A549 (cell line): ENCODE results near the gene NCOR2. TPM values are rescaled to one million over a fixed set of nuclear protein-coding genes. Genes with fewer than 3 reads are reported as not detected.
A peak's percentile ranks its signal among the peaks of the same experiment; 100 is the strongest.

Experiments
- ATAC-seq, 2 experiments: fragments of 200-7000 bp in 1 of 2; fragments of >200 bp in 1 of 2; cut with Nextera tagmentation in 1 of 2; cut with Tn5 transposase in 1 of 2; 3 replicates each; pipeline versions ENCODE4 v1.8.0 to v1.9.1; 2018 to 2020; ENCODE audit warnings: mild to moderate bottlenecking in 1 of 2, moderate library complexity in 1 of 2
- CTCF ChIA-PET: fragments of 300-600 bp; sonication (Branson Sonifier 250); formaldehyde crosslinking; extraction: SDS; loops from one replicate; lab custom pipeline; 2021; ENCODE audit warnings: antibody characterized with exemption, inconsistent platforms; lab: Yijun Ruan, JAX
- POLR2A ChIA-PET: fragments of 350-600 bp; formaldehyde crosslinking; extraction: SDS; loops from one replicate; lab custom pipeline; 2021; ENCODE audit warnings: antibody characterized with exemption, inconsistent platforms; lab: Yijun Ruan, JAX
- DNase-seq, 2 experiments: peaks; one replicate each; pipeline versions ENCODE4 v3.0.0 to v3.0.0-alpha.2; 2011 to 2016; ENCODE audit warnings: low read depth in 1 of 2, low spot score in 1 of 2
- FAIRE-seq: peaks from 2 replicates; lab custom pipeline; 2011; peaks lifted over from hg19 to GRCh38; lab: Jason Lieb, UNC
- H3K27ac ChIP-seq, 2 experiments: fragments of >200 bp; sonication (Bioruptor Twin); formaldehyde crosslinking; 3 replicates each; pipeline ENCODE4 v1.5.1; 2016 to 2017
- H3K4me1 ChIP-seq: fragments of >200 bp; sonication (Bioruptor Twin); formaldehyde crosslinking; 3 replicates; pipeline ENCODE4 v1.6.1; 2016
- H3K4me2 ChIP-seq: fragments of >200 bp; sonication (Bioruptor Twin); formaldehyde crosslinking; 3 replicates; pipeline ENCODE4 v1.6.1; 2016
- H3K4me3 ChIP-seq: fragments of >200 bp; sonication (Bioruptor Twin); formaldehyde crosslinking; 3 replicates; pipeline ENCODE4 v1.5.1; 2016
- H3K9me3 ChIP-seq: fragments of >200 bp; sonication (Bioruptor Twin); formaldehyde crosslinking; 3 replicates; pipeline ENCODE4 v1.6.1; 2016
- ATOH8 ChIP-seq: fragments of 250-450 bp; sonication (Bioruptor Pico); IDR thresholded peaks from 2 replicates; pipeline ENCODE4 v1.5.0; 2020; ENCODE audit warnings: low read depth, mild to moderate bottlenecking, moderate library complexity
- BCL3 ChIP-seq: fragments of >200 bp; sonication (Bioruptor Twin); formaldehyde crosslinking; IDR thresholded peaks from 3 replicates; pipeline ENCODE4 v1.6.1; 2016
- BHLHE40 ChIP-seq: IDR thresholded peaks from 2 replicates; pipeline ENCODE4 v1.6.1; 2012; ENCODE audit warnings: low read depth, low read length, inconsistent platforms
- CBX8 ChIP-seq: fragments of 200-600 bp; sonication (generic); IDR thresholded peaks from 2 replicates; pipeline ENCODE4 v1.6.1; 2016
- CHD2 ChIP-seq: fragments of 150-350 bp; IDR thresholded peaks from 2 replicates; pipeline ENCODE4 v1.6.1; 2014; ENCODE audit warnings: low read length; ENCODE audit not compliant: partially characterized antibody
- FOSL2 ChIP-seq, 2 experiments: fragments of 450-650 bp in 1 of 2; fragments of >200 bp in 1 of 2; sonication (Bioruptor Twin) in 1 of 2; formaldehyde crosslinking; IDR thresholded peaks; 2 replicates each; pipeline versions ENCODE4 v1.5.0 to v1.6.1; 2016 to 2020; ENCODE audit warnings: mild to moderate bottlenecking in 1 of 2, moderate library complexity in 1 of 2
- GATA3 ChIP-seq: IDR thresholded peaks from 2 replicates; pipeline ENCODE4 v1.6.1; 2012; ENCODE audit warnings: borderline replicate concordance
- HES2 ChIP-seq: fragments of >200 bp; sonication (Bioruptor Twin); formaldehyde crosslinking; IDR thresholded peaks from 2 replicates; pipeline ENCODE4 v1.6.1; 2016
- HEYL ChIP-seq: fragments of 250-450 bp; sonication (Bioruptor Pico); IDR thresholded peaks from 2 replicates; pipeline ENCODE4 v1.8.0; 2021; ENCODE audit warnings: mild to moderate bottlenecking, moderate library complexity
- JUN ChIP-seq, 2 experiments: fragments of >200 bp; sonication (Bioruptor Twin); formaldehyde crosslinking; IDR thresholded peaks; 2 replicates in 1 of 2; 3 replicates in 1 of 2; pipeline ENCODE4 v1.6.1; 2016 to 2017
- KDM5A ChIP-seq: fragments of 200-600 bp; sonication (generic); IDR thresholded peaks from 2 replicates; pipeline ENCODE4 v1.6.1; 2016; ENCODE audit warnings: antibody characterized with exemption, mild to moderate bottlenecking
- MAZ ChIP-seq: fragments of 150-350 bp; IDR thresholded peaks from 2 replicates; pipeline ENCODE4 v1.6.1; 2014; ENCODE audit warnings: antibody characterized with exemption, low read depth, low read length, borderline replicate concordance
- POLR2A ChIP-seq: IDR thresholded peaks from 2 replicates; pipeline ENCODE4 v1.6.1; 2012; ENCODE audit warnings: mild to moderate bottlenecking, low read length
- RCOR1 ChIP-seq: fragments of 150-350 bp; IDR thresholded peaks from 2 replicates; pipeline ENCODE4 v1.6.1; 2014; ENCODE audit warnings: antibody characterized with exemption, low read length, low read depth
- REST ChIP-seq: fragments of 200-600 bp; sonication (generic); IDR thresholded peaks from 2 replicates; pipeline ENCODE4 v1.6.1; 2016; ENCODE audit warnings: antibody characterized with exemption, mild to moderate bottlenecking, moderate library complexity
- RNF2 ChIP-seq: fragments of 200-600 bp; sonication (generic); IDR thresholded peaks from 2 replicates; pipeline ENCODE4 v1.6.1; 2016; ENCODE audit warnings: low read depth, mild to moderate bottlenecking, antibody characterized with exemption, moderate library complexity, borderline replicate concordance
- TP53 ChIP-seq: fragments of 250-450 bp; sonication (Bioruptor Pico); IDR thresholded peaks from 2 replicates; pipeline ENCODE4 v1.5.0; 2021; ENCODE audit warnings: mild to moderate bottlenecking, moderate library complexity
- USF2 ChIP-seq: fragments of 450-650 bp; IDR thresholded peaks from 2 replicates; pipeline ENCODE4 v1.6.1; 2014; ENCODE audit warnings: antibody characterized with exemption
- ZFP36 ChIP-seq: fragments of 450-650 bp; IDR thresholded peaks from 2 replicates; pipeline ENCODE4 v1.6.1; 2014; ENCODE audit warnings: borderline replicate concordance; ENCODE audit not compliant: partially characterized antibody
- ZSCAN20 ChIP-seq: fragments of 250-450 bp; sonication (Bioruptor Pico); IDR thresholded peaks from 2 replicates; pipeline ENCODE4 v1.8.0; 2022; ENCODE audit warnings: mild to moderate bottlenecking, moderate library complexity
- WGBS: methylation state at CpG from one replicate; pipeline ENCODE4 v1.1.6; 2017; ENCODE audit errors: missing lambda C conversion rate; 5-methylcytosine and 5-hydroxymethylcytosine counted together
- polyA plus RNA-seq, 4 experiments: library from polyadenylated mRNA; depleted of rRNA in 3 of 4; stranded (reverse); fragments of >200 nt; fragmentation: RNase III in 1 of 4; extraction: RNeasy Plus Mini Kit Qiagen cat#74134 plus additional on column Dnase treatment in 1 of 4; gene quantifications; 2 replicates in 3 of 4; 3 replicates in 1 of 4; pipeline ENCODE4 v1.2.3, GENCODE V29; 2011 to 2017

NCOR2 gene
- polyA plus RNA-seq, 2 of the 4 experiments (the other 2 are of a cell fraction) = 14.1 to 151 TPM

- CTCF ChIA-PET = interaction anchor here (0.9 to 2.1 kb wide), 3 partner anchors 9 to 17 kb away, joined by 3 to 7 read pairs (median 3); no protein-coding TSS in a partner anchor
- 76% methylated on average over 3 of the region's 3 CpGs for WGBS
Measured at GRCh38 chr12:124578854-124579253, 11.4 kb upstream of the NCOR2 start.

GRCh38 chr12:124578445-124578844 lies 11.0 kb upstream of the NCOR2 start:
- H3K4me1 ChIP-seq = 0 out of 3 replicates have a peak, but pooled peaks cover 5% of the 10 kb centered on the region
- ChIA-PET CTCF (interaction anchor here (2.1 kb wide), 1 partner anchor 9 kb away, joined by 7 read pairs; no protein-coding TSS in a partner anchor), POLR2A (no interaction called here)
- WGBS = 75% methylated on average over 8 of the region's 8 CpGs
- DNase-seq (no peak), FAIRE-seq (no peak)
- no peak overlapping the region for H3K27ac ChIP-seq
- H3K4me2 ChIP-seq = no peak overlapping the region
- H3K4me3 ChIP-seq = no peak overlapping the region
- TF ChIP-seq ZFP36 (peak; percentile 65), USF2 (no peak)
- TF ChIP-seq, all 56 proteins: peak for 1
- peaks cover 32% of the 10 kb centered on the region for H3K9me3 ChIP-seq
- ATAC-seq = no peak

More at GRCh38 chr12:124578854-124579253, 11.4 kb upstream of the NCOR2 start:
- Histone ChIP-seq H3K4me2 (no peak overlapping the region), H3K4me3 (no peak overlapping the region), H3K27ac (no peak overlapping the region), H3K4me1 (0 out of 3 replicates have a peak, but pooled peaks cover under 1% of the 10 kb centered on the region)
- ATAC-seq (no peak), DNase-seq (no peak)
- POLR2A ChIA-PET = no interaction called here
- TF ChIP-seq TP53 (CRISPR knock-in tag) (no peak), BHLHE40 (no peak), FOSL2 (IDR thresholded peaks at IDR 0.05) (no peak), FOSL2 (CRISPR knock-in tag; IDR thresholded peaks at IDR 0.05) (no peak), POLR2A (no peak), CHD2 (no peak), BCL3 (no peak), ATOH8 (CRISPR knock-in tag) (no peak), HEYL (CRISPR knock-in tag) (no peak), RCOR1 (no peak)
- TF ChIP-seq, all 56 proteins: peak for 0
- H3K9me3 ChIP-seq = peaks cover 32% of the 10 kb centered on the region
- no peak for FAIRE-seq

- FAIRE-seq = no peak
- H3K4me3 ChIP-seq = no peak overlapping the region
- no peak overlapping the region for H3K4me2 ChIP-seq
- POLR2A ChIA-PET = no interaction called here
- H3K9me3 ChIP-seq = peaks cover 32% of the 10 kb centered on the region
- no peak for TF ChIP-seq JUN (IDR thresholded peaks at IDR 0.05)
- TF ChIP-seq CBX8 = no peak
- TF ChIP-seq FOSL2 (IDR thresholded peaks at IDR 0.05) = no peak
- TF ChIP-seq FOSL2 (CRISPR knock-in tag; IDR thresholded peaks at IDR 0.05) = no peak
- TF ChIP-seq HEYL (CRISPR knock-in tag) = no peak
- TF ChIP-seq RNF2 = no peak
- no peak for TF ChIP-seq KDM5A
- TF ChIP-seq ZSCAN20 (CRISPR knock-in tag) = no peak
- TF ChIP-seq HES2 = no peak
- TF ChIP-seq RCOR1 = no peak
- no peak for TF ChIP-seq USF2
- no peak for TF ChIP-seq REST
- TF ChIP-seq MAZ = no peak
- no peak for TF ChIP-seq GATA3
- 77% methylated on average over 13 of the region's 13 CpGs for WGBS
- CTCF ChIA-PET = no interaction called here
- DNase-seq = no peak
- ATAC-seq = no peak
- no peak overlapping the region for H3K27ac ChIP-seq
- H3K4me1 ChIP-seq = 0 out of 3 replicates have a peak, but pooled peaks cover 6% of the 10 kb centered on the region
Measured at GRCh38 chr12:124577986-124578385, 10.6 kb upstream of the NCOR2 start.
